C4-2B (cell line): ENCODE data around the gene HID1.

ENCODE experiments used
- H3K27ac ChIP-seq: fragments of 450-650 bp; 2 replicates; pipeline ENCODE4 v1.5.1; 2017
- ZFX ChIP-seq: fragments of 450-650 bp; IDR thresholded peaks from 2 replicates; pipeline ENCODE4 v1.6.1; 2017
- TF ChIP-seq, protein P1 (sequence below): fragments of 450-650 bp; conservative IDR thresholded peaks from 2 replicates; pipeline ENCODE4 v1.5.1; 2017; ENCODE audit warnings: mild to moderate bottlenecking

HID1 gene

DNA sequence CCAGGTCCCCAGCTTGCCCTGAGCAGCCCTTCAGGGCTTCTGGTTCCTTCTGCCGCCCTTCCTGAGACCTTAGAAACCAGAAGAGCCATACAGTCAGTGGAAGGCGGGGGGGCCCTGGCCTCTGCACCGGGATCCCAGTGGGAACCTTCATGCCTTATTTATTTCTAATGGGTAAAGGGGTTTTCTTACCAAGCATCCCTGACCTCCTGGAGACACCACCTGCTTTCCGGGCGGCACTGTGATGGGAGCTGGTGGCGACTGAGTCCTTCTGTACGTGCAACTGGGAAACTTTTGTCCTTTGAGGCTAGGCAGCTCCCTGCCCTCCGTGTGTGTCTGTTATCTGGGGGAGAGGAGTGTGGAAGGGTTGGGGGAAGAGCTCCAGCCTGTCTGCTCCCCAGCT is 32.7 kb upstream of the HID1 start:
- TF ChIP-seq, protein P1, sequence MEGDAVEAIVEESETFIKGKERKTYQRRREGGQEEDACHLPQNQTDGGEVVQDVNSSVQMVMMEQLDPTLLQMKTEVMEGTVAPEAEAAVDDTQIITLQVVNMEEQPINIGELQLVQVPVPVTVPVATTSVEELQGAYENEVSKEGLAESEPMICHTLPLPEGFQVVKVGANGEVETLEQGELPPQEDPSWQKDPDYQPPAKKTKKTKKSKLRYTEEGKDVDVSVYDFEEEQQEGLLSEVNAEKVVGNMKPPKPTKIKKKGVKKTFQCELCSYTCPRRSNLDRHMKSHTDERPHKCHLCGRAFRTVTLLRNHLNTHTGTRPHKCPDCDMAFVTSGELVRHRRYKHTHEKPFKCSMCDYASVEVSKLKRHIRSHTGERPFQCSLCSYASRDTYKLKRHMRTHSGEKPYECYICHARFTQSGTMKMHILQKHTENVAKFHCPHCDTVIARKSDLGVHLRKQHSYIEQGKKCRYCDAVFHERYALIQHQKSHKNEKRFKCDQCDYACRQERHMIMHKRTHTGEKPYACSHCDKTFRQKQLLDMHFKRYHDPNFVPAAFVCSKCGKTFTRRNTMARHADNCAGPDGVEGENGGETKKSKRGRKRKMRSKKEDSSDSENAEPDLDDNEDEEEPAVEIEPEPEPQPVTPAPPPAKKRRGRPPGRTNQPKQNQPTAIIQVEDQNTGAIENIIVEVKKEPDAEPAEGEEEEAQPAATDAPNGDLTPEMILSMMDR: no peak
- TF ChIP-seq ZFX: no peak
- no peak overlapping the region for H3K27ac ChIP-seq

DNA sequence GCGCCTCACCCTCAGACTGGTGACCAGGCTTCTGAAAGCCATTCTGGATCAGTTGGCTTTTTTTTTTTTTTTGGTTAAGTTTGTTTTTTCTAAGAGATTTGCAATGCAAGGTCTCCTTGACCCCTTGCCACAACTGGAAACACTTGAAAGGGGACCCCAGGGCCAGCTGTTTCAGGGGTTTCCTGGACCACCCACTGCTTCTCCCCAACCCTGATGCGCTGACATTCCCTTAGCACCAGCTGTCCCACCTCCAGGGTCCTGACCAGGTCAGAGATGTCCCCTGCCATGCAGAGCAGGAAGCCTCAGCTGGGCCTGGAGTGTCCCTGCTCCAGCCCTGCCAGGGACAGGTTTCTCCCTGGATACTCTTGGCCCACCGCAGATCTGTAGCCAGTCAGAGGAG is 31.8 kb upstream of the HID1 start:
- no peak overlapping the region for H3K27ac ChIP-seq
- TF ChIP-seq ZFX: no peak
- TF ChIP-seq, protein P1: no peak

DNA sequence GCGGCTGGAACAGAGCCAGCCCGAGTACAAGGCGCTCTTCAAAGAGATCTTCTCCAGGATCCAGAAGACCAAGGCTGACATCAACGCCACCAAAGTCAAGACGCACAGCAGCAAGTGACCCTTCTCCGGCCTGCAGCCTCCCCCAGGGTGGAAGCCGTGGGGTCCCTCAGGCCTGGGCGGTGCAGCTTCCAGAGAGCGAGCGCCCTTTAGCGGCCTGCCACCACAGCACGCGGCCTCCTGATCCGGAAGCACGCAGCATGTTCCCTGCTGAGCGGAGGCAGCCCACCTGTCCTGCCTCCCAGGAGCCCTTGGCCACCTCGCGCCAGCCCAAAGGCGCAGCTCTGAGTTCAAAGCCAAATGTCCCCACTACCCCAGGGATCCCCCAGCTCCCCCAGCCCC is 31.4 kb upstream of the HID1 start:
- no peak overlapping the region for H3K27ac ChIP-seq
- TF ChIP-seq, protein P1: no peak
- TF ChIP-seq ZFX: no peak

- TF ChIP-seq, protein P1: no peak
- no peak for TF ChIP-seq ZFX
- no peak overlapping the region for H3K27ac ChIP-seq
Measured at GRCh38 chr17:75003070-75003956, 30.8 kb upstream of the HID1 start.

DNA sequence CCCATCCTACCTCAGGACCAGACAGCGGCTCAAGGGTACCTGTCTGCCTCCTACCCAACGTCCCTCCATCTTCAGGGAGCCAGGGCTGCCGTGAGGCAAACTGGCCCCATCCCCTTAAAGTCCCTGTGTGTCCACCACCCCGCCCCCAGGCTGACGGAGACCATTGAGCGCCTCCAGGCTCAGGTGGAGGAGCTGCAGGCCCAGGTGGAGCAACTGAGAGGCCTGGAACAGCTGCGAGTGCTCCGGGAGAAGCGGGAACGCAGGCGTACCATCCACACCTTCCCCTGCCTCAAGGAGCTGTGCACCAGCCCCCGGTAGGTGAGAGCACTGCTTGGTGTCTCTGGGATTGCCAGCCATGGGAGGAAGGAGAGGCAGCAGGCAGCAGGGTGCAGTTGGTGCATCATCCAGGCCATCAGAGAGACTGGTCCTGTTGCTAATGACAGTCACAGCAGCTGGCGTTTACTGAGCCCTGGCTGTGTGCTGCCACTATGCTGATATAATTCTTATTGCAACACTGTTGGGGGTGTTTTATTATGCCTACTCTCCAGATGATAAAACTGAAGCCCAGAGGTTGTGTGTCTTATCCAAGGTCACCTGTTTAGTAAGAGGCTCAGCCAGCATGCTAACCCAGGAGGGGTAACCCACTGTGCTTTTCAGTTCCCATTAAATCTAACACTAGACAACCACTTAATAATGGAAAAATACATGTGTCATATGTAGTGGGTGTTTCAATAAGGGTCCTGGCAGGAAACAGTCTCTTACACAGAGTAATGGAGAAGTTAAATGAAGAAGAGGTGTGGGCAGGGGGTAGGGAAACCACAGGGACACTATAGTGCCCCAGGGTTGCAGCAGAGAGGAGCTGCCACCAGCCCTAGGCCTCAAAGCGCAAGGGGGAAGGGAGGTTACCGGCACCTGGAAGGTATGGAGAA is 29.6 kb upstream of the HID1 start:
- TF ChIP-seq, protein P1: no peak
- no peak for TF ChIP-seq ZFX
- H3K27ac ChIP-seq: no peak overlapping the region

DNA sequence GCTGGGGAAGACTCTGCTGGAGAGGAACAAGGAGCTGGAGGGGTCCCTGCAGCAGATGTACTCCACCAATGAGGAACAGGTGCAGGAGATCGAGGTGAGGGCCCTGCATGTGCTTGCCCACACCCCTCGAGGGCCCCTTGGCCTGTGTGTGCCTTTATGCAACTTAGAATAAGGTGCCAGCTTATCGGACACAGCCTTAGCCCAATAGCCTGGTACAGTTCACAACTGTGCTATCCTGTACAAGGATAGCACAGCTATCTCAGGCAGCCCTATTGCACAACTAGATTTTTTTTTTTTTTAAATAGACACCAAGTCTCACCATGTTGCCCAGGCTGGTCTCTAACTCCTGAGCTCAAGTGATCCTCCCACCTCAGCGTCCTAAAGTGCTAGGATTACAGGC is 27.0 kb upstream of the HID1 start:
- H3K27ac ChIP-seq: no peak overlapping the region
- no peak for TF ChIP-seq ZFX
- TF ChIP-seq, protein P1: no peak

DNA sequence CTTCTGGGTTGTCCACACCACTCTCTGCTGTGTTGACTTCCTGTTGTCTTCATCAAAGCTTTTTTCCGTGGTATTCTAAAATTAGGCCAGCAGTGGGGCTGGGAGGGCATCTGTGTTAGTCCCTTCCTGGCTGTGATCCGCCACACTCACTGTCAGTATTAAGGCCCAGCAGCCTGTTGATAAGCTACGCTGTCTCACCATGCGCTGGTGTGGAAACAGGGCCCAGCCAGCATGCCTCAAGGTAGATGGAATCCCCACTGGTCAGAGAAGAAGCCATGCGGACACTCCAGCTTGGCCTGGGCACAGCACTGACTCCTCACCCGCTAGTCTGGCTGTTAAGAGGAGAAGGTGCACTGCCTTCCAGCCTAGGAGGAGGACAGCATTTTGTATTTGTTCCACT is 26.2 kb upstream of the HID1 start:
- H3K27ac ChIP-seq: no peak overlapping the region
- TF ChIP-seq ZFX: no peak
- TF ChIP-seq, protein P1: no peak
